Mesenchymal stem cell (in vitro differentiated cells and primary cell): ENCODE results near the gene SLC39A2.
A peak's percentile ranks its signal among the peaks of the same experiment; 100 is the strongest.
"Not testable (repeated sequence)": the region's sequence is repeated elsewhere in the genome, so short reads cannot be mapped to it uniquely, and the experiment has no call there.

Source experiments
- DNase-seq: peaks from one replicate; pipeline ENCODE4 v3.0.0-alpha.2; 2013
- H2AFZ ChIP-seq: one replicate; pipeline ENCODE4 v1.6.1; 2013; ENCODE audit warnings: low read depth, mild to moderate bottlenecking, control low read depth, inconsistent platforms, low read length, moderate library complexity
- H2AK5ac ChIP-seq: 2 replicates; pipeline ENCODE4 v1.6.1; 2013; ENCODE audit warnings: low read length, moderate library complexity, mild to moderate bottlenecking, inconsistent platforms; ENCODE audit not compliant: severe bottlenecking
- H2BK120ac ChIP-seq: one replicate; pipeline ENCODE4 v1.6.1; 2013; ENCODE audit warnings: low read depth, mild to moderate bottlenecking, inconsistent platforms, low read length, moderate library complexity
- H2BK12ac ChIP-seq, 2 experiments: one replicate each; pipeline ENCODE4 v1.6.1; 2013; ENCODE audit warnings: inconsistent platforms in 2 of 2, low read length in 2 of 2, mild to moderate bottlenecking in 2 of 2, moderate library complexity in 2 of 2, control low read depth in 1 of 2
- H2BK15ac ChIP-seq: one replicate; pipeline ENCODE4 v1.6.1; 2013; ENCODE audit warnings: mild to moderate bottlenecking, low read depth, inconsistent platforms; ENCODE audit not compliant: poor library complexity, severe bottlenecking
- H2BK5ac ChIP-seq: 2 replicates; pipeline ENCODE4 v1.6.1; 2013; ENCODE audit warnings: low read depth, mild to moderate bottlenecking, low read length, control low read depth, inconsistent platforms; ENCODE audit not compliant: poor library complexity, severe bottlenecking
- H3K14ac ChIP-seq, 2 experiments: one replicate each; pipeline ENCODE4 v1.6.1; 2013; ENCODE audit warnings: inconsistent platforms in 2 of 2, low read length in 2 of 2, control low read depth in 1 of 2, mild to moderate bottlenecking in 1 of 2, moderate library complexity in 1 of 2
- H3K18ac ChIP-seq, 2 experiments: one replicate each; pipeline ENCODE4 v1.6.1; 2013; ENCODE audit warnings: inconsistent platforms in 2 of 2, low read length in 2 of 2, control low read depth in 1 of 2, low read depth in 1 of 2, mild to moderate bottlenecking in 1 of 2
- H3K23ac ChIP-seq, 2 experiments: one replicate each; pipeline ENCODE4 v1.6.1; 2013; ENCODE audit warnings: inconsistent platforms in 2 of 2, low read length in 2 of 2, mild to moderate bottlenecking in 2 of 2, moderate library complexity in 2 of 2, control low read depth in 1 of 2
- H3K27ac ChIP-seq: 2 replicates; pipeline ENCODE4 v1.5.1; 2013; ENCODE audit warnings: mild to moderate bottlenecking, moderate library complexity, low read length, control low read depth, inconsistent platforms; ENCODE audit not compliant: poor library complexity, severe bottlenecking
- H3K27me3 ChIP-seq, 2 experiments: 2 replicates each; pipeline versions ENCODE4 v1.6.1 to v1.7.0; 2013; ENCODE audit warnings: low read length in 2 of 2, mild to moderate bottlenecking in 2 of 2, moderate library complexity in 2 of 2, control low read depth in 1 of 2, inconsistent platforms in 1 of 2; ENCODE audit not compliant: control insufficient read depth in 1 of 2, insufficient read depth in 1 of 2
- H3K36me3 ChIP-seq, 2 experiments: 2 replicates each; pipeline versions ENCODE4 v1.6.1 to v1.7.0; 2013; ENCODE audit warnings: low read length in 2 of 2, control low read depth in 1 of 2, inconsistent platforms in 1 of 2, low read depth in 1 of 2, mild to moderate bottlenecking in 1 of 2; ENCODE audit not compliant: insufficient read depth in 2 of 2, control insufficient read depth in 1 of 2
- H3K4ac ChIP-seq, 2 experiments: one replicate each; pipeline ENCODE4 v1.6.1; 2013; ENCODE audit warnings: inconsistent platforms in 2 of 2, low read length in 2 of 2, mild to moderate bottlenecking in 2 of 2, moderate library complexity in 2 of 2, control low read depth in 1 of 2, low read depth in 1 of 2
- H3K4me1 ChIP-seq: 2 replicates; pipeline ENCODE4 v1.6.1; 2013; ENCODE audit warnings: low read depth, low read length, control low read depth; ENCODE audit not compliant: control insufficient read depth, insufficient read depth
- H3K4me2 ChIP-seq: 2 replicates; pipeline ENCODE4 v1.6.1; 2013; ENCODE audit warnings: low read length, mild to moderate bottlenecking, inconsistent platforms; ENCODE audit not compliant: poor library complexity, severe bottlenecking
- H3K4me3 ChIP-seq, 2 experiments: 2 replicates each; pipeline versions ENCODE4 v1.5.1 to v1.7.0; 2013; ENCODE audit warnings: low read length in 2 of 2, mild to moderate bottlenecking in 2 of 2, control low read depth in 1 of 2, low read depth in 1 of 2; ENCODE audit not compliant: insufficient read depth in 1 of 2
- H3K79me1 ChIP-seq: replicated peaks from 2 replicates; pipeline ENCODE4 v1.6.1; 2013; ENCODE audit warnings: mild to moderate bottlenecking, control low read depth, low read length, inconsistent platforms; ENCODE audit not compliant: poor library complexity, severe bottlenecking
- H3K9ac ChIP-seq: 2 replicates; pipeline ENCODE4 v1.7.0; 2013; ENCODE audit warnings: mild to moderate bottlenecking, low read length, moderate library complexity
- H3K9me3 ChIP-seq: 2 replicates; pipeline ENCODE4 v1.7.0; 2013; ENCODE audit warnings: mild to moderate bottlenecking, low read length; ENCODE audit not compliant: control insufficient read depth
- H4K8ac ChIP-seq: one replicate; pipeline ENCODE4 v1.6.1; 2013; ENCODE audit warnings: inconsistent platforms, mild to moderate bottlenecking, low read length, moderate library complexity
- H4K91ac ChIP-seq: one replicate; pipeline ENCODE4 v1.6.1; 2013; ENCODE audit warnings: mild to moderate bottlenecking, low read length, inconsistent platforms
- WGBS: methylation state at CpG from one replicate; pipeline ENCODE4 v1.1.7; 2013; ENCODE audit warnings: mixed read lengths; 5-methylcytosine and 5-hydroxymethylcytosine counted together

SLC39A2 gene

DNA sequence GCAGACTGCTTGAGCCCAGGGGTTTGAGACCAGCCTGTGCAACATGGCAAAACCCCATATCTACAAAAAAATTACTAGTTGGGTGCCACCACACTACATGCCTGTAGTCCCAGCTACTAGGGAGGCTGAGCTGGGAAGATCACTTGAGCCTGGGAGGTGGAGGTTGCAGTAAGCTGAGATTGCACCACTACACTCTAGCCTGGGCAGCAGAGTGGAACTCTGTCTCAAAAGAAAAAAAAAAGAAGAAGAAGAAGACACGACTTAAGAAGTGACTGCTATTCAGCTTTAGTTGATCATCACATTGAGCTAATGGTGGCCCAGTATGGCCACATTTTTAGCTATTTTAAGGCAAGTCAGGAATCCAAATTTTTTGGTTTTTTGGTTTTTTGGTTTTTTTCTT lies 18.2 kb upstream of the SLC39A2 start:
- Histone ChIP-seq H4K8ac (no peak overlapping the region), H3K4me3 (no peak overlapping the region), H2BK15ac (no peak overlapping the region), H3K27me3 (peaks cover 0 to 2% of the 10 kb centered on the region in 2 experiments), H2AK5ac (no peak overlapping the region), H3K14ac (no peak overlapping the region), H4K91ac (no peak overlapping the region), H2BK120ac (no peak overlapping the region), H3K4ac (no peak overlapping the region), H3K4me1 (peaks cover 1% of the 10 kb centered on the region), H3K9ac (no peak overlapping the region), H3K4me2 (no peak overlapping the region), H3K36me3 (no peaks in the 10 kb centered on the region), H2AFZ (no peak overlapping the region), H3K18ac (no peak overlapping the region), H2BK12ac (no peak overlapping the region), H3K79me1 (no peaks in the 10 kb centered on the region), H3K9me3 (no peaks in the 10 kb centered on the region), H2BK5ac (no peak overlapping the region), H3K27ac (no peak overlapping the region), H3K23ac (no peak overlapping the region)
- 97% methylated on average over 1 of the region's 1 CpG for WGBS
- no peak for DNase-seq

DNA sequence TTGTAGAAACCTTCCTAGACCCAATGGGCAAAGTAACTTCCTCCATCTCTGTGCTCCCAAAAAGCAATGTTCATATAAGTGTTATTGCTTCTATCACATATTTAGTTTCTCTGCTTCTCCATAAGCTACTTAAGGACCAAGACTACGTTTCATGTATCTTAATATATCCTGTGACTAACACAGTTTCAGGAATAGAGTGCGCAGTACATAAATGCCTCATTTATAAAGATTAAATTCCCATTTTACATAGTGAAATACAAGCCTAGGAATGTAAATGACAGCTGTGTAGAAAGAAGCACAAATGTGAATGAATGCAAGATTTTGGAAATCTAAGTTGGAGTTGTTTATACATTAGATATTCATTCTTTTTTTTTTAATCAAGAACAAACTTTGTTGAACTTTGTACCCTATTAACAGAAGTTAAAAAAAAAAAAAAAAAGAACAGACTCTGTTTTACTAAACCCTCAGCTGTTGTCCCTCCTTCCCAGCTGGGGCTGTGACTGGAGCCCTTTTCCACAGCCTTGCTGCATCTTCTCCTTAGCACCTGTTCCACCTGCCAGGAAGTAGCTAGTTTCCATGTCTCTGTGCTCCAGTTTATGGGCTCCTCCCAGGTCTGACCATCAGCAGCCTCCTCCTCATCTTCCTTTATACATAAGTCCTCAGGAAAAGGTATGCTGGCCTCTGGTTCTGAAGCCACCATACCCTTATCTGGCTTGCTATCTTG lies 16.3 kb upstream of the SLC39A2 start:
- Histone ChIP-seq H4K91ac (no peak overlapping the region), H3K18ac (no peak overlapping the region), H3K27me3 (peaks cover 0 to 2% of the 10 kb centered on the region in 2 experiments), H2BK15ac (no peak overlapping the region), H2BK120ac (no peak overlapping the region), H3K9me3 (no peaks in the 10 kb centered on the region), H4K8ac (no peak overlapping the region), H3K79me1 (no peaks in the 10 kb centered on the region), H2AFZ (no peak overlapping the region), H3K4ac (no peak overlapping the region), H2AK5ac (no peak overlapping the region), H2BK12ac (no peak overlapping the region), H3K14ac (no peak overlapping the region), H3K4me1 (peaks cover 5% of the 10 kb centered on the region), H2BK5ac (no peak overlapping the region), H3K4me2 (no peak overlapping the region), H3K23ac (no peak overlapping the region), H3K27ac (no peak overlapping the region), H3K36me3 (no peaks in the 10 kb centered on the region), H3K4me3 (no peak overlapping the region), H3K9ac (no peak overlapping the region)
- no peak for DNase-seq
- 75% methylated on average over 1 of the region's 2 CpGs for WGBS

DNA sequence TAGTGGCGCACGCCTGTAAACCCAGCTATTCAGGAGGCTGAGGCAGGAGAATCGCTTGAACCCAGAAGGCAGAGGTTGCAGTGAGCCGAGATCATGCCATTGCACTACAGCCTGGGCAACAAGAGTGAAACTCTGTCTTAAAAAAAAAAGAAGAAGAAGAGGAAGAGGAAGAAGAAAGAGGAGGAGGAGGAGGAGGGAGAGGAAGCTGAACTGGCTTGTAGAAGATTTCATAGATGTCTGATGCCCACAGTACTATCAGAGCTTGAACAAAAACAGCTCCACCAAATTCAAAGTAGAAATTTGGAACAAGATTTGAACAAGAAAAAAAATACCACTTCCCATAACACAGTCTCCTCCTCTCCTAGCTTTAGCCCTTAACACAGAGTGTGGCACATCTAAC lies 13.4 kb upstream of the SLC39A2 start:
- not testable (repeated sequence) for H2AK5ac ChIP-seq, H3K79me1 ChIP-seq, H2BK5ac ChIP-seq, DNase-seq, H2AFZ ChIP-seq, H2BK12ac ChIP-seq, H4K8ac ChIP-seq, H3K4ac ChIP-seq, H3K36me3 ChIP-seq, H3K4me2 ChIP-seq, H3K27me3 ChIP-seq, H3K9me3 ChIP-seq, H3K4me3 ChIP-seq, H3K27ac ChIP-seq, H2BK15ac ChIP-seq, H3K9ac ChIP-seq, H3K18ac ChIP-seq, H3K23ac ChIP-seq, H2BK120ac ChIP-seq, H4K91ac ChIP-seq, H3K14ac ChIP-seq
- 93% methylated on average over 4 of the region's 4 CpGs for WGBS
- peaks cover 12% of the 10 kb centered on the region for H3K4me1 ChIP-seq

DNA sequence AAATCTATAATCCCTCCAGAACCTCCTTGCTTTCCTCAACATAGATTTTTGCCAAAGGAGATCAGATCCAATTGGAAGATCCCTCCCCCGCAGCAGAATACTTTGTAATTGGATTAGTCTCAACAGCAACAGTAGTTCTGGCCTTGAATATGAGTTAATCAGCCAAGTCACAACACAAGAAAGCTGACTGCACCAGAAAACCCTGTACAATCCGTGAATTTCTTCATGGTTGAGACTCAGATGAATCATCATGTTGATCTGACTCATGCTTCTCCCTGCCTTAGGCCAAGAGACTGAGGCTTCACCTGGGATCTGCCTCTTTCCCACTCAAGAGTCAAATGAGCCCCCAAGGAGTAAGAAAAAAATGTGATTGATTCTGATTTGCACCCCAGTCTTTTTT lies 12.3 kb upstream of the SLC39A2 start:
- H3K79me1 ChIP-seq = peaks cover 6% of the 10 kb centered on the region
- H2BK15ac ChIP-seq = no peak overlapping the region
- no peak overlapping the region for H3K23ac ChIP-seq
- H3K4ac ChIP-seq = no peak overlapping the region
- H3K18ac ChIP-seq = no peak overlapping the region
- no peak overlapping the region for H2BK12ac ChIP-seq
- no peak overlapping the region for H4K91ac ChIP-seq
- no peak overlapping the region for H2BK120ac ChIP-seq
- no peak overlapping the region for H2BK5ac ChIP-seq
- H3K27ac ChIP-seq = peak overlapping the region; percentile 45
- peaks cover 0 to 4% of the 10 kb centered on the region in 2 experiments for H3K36me3 ChIP-seq
- H2AFZ ChIP-seq = no peak overlapping the region
- H3K27me3 ChIP-seq = peaks cover 0 to 2% of the 10 kb centered on the region in 2 experiments
- no peak overlapping the region for H2AK5ac ChIP-seq
- H3K9ac ChIP-seq = peak overlapping the region; percentile 19
- H4K8ac ChIP-seq = no peak overlapping the region
- 14% methylated on average over 2 of the region's 2 CpGs for WGBS
- peak; percentile 91 for DNase-seq
- no peak overlapping the region for H3K14ac ChIP-seq
- H3K4me3 ChIP-seq = peak overlapping the region in 1 of 2 experiments; percentile 31
- H3K4me1 ChIP-seq = peaks cover 14% of the 10 kb centered on the region
- H3K4me2 ChIP-seq = no peak overlapping the region
- no peaks in the 10 kb centered on the region for H3K9me3 ChIP-seq
